Endothelial cell (in vitro differentiated cells): ENCODE results near the gene TSHZ2. TPM values are rescaled to one million over a fixed set of nuclear protein-coding genes. Genes with fewer than 3 reads are reported as not detected.

Experiments
- DNase-seq: peaks from one replicate; pipeline ENCODE4 v3.0.0; 2021; ENCODE audit warnings: low spot score
- H3K27ac Mint-ChIP-seq: one replicate; pipeline ENCODE4 v1.8.0; 2021; ENCODE audit warnings: mixed read lengths, inconsistent platforms; ENCODE audit not compliant: unreplicated experiment
- H3K27me3 Mint-ChIP-seq: one replicate; pipeline ENCODE4 v1.8.0; 2021; ENCODE audit warnings: mild to moderate bottlenecking, moderate library complexity, mixed read lengths, inconsistent platforms; ENCODE audit not compliant: unreplicated experiment
- H3K36me3 Mint-ChIP-seq: one replicate; pipeline ENCODE4 v1.8.0; 2021; ENCODE audit warnings: mild to moderate bottlenecking, low read depth, mixed read lengths, inconsistent platforms; ENCODE audit not compliant: unreplicated experiment
- H3K4me1 Mint-ChIP-seq: one replicate; pipeline ENCODE4 v1.8.0; 2021; ENCODE audit warnings: mild to moderate bottlenecking, mixed read lengths, inconsistent platforms; ENCODE audit not compliant: unreplicated experiment
- H3K4me3 Mint-ChIP-seq: one replicate; pipeline ENCODE4 v1.8.0; 2021; ENCODE audit warnings: mild to moderate bottlenecking, mixed read lengths, inconsistent platforms; ENCODE audit not compliant: unreplicated experiment
- H3K9me3 Mint-ChIP-seq: one replicate; pipeline ENCODE4 v1.8.0; 2021; ENCODE audit warnings: mixed read lengths, inconsistent platforms; ENCODE audit not compliant: unreplicated experiment
- total RNA-seq: library from RNA; stranded (reverse); fragmentation: NEBNext Ultra II Directional; extraction: Animal tissue kit (Norgen Biotek cat#: 25700); gene quantifications from one replicate; pipeline ENCODE4 v1.2.1, GENCODE V29; 2021; ENCODE audit not compliant: unreplicated experiment
- TF ChIP-seq, protein P1 (sequence below): fragments of 200-600 bp; sonication (generic); IDR thresholded peaks from one replicate; pipeline ENCODE4 v1.5.0; 2021; ENCODE audit warnings: antibody characterized with exemption; ENCODE audit not compliant: unreplicated experiment

Gene TSHZ2
- total RNA-seq, 1 donor from 2014 or later: 2.3 TPM

GRCh38 chr20:53282217-53282955 lies 310.2 kb downstream of the TSHZ2 start:
- Mint-ChIP-seq H3K27me3 (peaks cover 3% of the 10 kb centered on the region), H3K4me3 (no peak overlapping the region), H3K4me1 (no peaks in the 10 kb centered on the region), H3K27ac (no peak overlapping the region), H3K36me3 (no peaks in the 10 kb centered on the region), H3K9me3 (no peaks in the 10 kb centered on the region)
- TF ChIP-seq, protein P1, sequence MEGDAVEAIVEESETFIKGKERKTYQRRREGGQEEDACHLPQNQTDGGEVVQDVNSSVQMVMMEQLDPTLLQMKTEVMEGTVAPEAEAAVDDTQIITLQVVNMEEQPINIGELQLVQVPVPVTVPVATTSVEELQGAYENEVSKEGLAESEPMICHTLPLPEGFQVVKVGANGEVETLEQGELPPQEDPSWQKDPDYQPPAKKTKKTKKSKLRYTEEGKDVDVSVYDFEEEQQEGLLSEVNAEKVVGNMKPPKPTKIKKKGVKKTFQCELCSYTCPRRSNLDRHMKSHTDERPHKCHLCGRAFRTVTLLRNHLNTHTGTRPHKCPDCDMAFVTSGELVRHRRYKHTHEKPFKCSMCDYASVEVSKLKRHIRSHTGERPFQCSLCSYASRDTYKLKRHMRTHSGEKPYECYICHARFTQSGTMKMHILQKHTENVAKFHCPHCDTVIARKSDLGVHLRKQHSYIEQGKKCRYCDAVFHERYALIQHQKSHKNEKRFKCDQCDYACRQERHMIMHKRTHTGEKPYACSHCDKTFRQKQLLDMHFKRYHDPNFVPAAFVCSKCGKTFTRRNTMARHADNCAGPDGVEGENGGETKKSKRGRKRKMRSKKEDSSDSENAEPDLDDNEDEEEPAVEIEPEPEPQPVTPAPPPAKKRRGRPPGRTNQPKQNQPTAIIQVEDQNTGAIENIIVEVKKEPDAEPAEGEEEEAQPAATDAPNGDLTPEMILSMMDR: no peak
- no peak for DNase-seq

GRCh38 chr20:53283011-53283410 lies 310.9 kb downstream of the TSHZ2 start:
- TF ChIP-seq, protein P1: no peak
- no peak for DNase-seq
- H3K9me3 Mint-ChIP-seq: no peaks in the 10 kb centered on the region
- no peaks in the 10 kb centered on the region for H3K4me1 Mint-ChIP-seq
- H3K27me3 Mint-ChIP-seq: peaks cover 3% of the 10 kb centered on the region
- no peak overlapping the region for H3K4me3 Mint-ChIP-seq
- H3K36me3 Mint-ChIP-seq: no peaks in the 10 kb centered on the region
- no peak overlapping the region for H3K27ac Mint-ChIP-seq

DNA sequence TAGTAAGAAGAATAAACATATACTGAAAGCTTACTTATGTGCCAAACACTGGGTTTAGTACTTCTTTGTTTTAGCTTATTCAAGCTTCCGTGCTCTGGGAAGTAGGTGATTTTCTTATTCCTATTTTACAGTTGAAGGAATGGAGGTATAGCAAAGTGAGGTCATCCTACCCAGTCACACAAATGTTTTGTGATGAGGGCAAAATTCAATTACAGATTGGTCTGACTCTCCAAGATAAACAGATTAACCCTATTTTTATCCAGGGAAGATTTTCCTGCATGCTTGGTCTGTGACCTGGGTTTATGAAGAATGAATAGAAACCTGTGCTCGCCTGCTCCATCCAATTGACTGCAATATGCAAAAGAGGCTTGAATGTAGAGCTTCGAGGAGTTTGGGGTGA lies 311.4 kb downstream of the TSHZ2 start:
- H3K4me3 Mint-ChIP-seq: no peak overlapping the region
- H3K27ac Mint-ChIP-seq: no peak overlapping the region
- TF ChIP-seq, protein P1: no peak
- peaks cover 2% of the 10 kb centered on the region for H3K27me3 Mint-ChIP-seq
- H3K36me3 Mint-ChIP-seq: no peaks in the 10 kb centered on the region
- H3K4me1 Mint-ChIP-seq: no peaks in the 10 kb centered on the region
- DNase-seq: no peak
- H3K9me3 Mint-ChIP-seq: no peaks in the 10 kb centered on the region

GRCh38 chr20:53284256-53284655 lies 312.1 kb downstream of the TSHZ2 start:
- Mint-ChIP-seq H3K4me1 (no peaks in the 10 kb centered on the region), H3K27me3 (peaks cover 2% of the 10 kb centered on the region), H3K4me3 (no peak overlapping the region), H3K36me3 (no peaks in the 10 kb centered on the region), H3K27ac (no peak overlapping the region), H3K9me3 (no peaks in the 10 kb centered on the region)
- no peak for DNase-seq
- TF ChIP-seq, protein P1: no peak

DNA sequence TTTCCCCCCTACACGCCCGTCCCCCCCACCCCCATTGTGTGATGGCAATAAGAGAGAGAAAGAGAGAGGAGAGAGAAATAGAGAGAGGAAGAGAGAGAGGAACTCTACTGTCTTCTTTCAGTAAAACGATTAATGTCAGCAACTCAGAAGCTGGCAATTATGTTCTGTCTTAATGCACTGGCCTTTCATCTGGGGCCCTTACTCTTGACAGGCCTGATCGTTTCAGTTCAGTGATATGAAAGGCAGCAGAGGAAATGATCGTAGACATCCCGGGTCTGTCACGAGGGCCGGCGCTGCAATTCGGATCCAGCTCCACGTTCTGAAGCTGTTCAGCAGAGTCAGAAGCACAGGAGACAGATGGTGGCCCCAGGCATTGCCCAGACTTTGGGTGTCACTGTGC lies 312.5 kb downstream of the TSHZ2 start:
- Mint-ChIP-seq H3K27ac (no peak overlapping the region), H3K9me3 (no peaks in the 10 kb centered on the region), H3K27me3 (peaks cover 2% of the 10 kb centered on the region), H3K4me3 (no peak overlapping the region), H3K36me3 (no peaks in the 10 kb centered on the region), H3K4me1 (no peaks in the 10 kb centered on the region)
- no peak for DNase-seq
- TF ChIP-seq, protein P1: no peak
